Measurements from ENCODE around the gene ZXDC.

DNA sequence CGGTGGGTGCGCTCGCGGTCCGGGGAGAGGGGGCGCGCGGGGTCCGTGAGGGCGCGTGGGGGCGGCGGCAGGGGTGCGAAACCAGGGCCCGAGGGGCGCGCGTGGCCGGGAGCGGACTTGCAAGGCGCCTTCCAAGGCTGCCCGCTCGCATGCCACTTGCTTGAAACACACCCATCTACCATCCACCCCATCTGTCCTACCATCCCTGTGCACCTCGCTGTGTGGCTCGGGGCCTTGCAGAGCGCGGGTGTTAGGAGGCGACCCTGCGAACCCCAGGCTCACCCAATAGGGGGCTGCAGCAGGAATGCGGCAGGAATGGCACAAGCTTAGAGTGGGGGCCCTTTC is 80.7 kb downstream of the ZXDC start:
- TF ChIP-seq, protein P1, sequence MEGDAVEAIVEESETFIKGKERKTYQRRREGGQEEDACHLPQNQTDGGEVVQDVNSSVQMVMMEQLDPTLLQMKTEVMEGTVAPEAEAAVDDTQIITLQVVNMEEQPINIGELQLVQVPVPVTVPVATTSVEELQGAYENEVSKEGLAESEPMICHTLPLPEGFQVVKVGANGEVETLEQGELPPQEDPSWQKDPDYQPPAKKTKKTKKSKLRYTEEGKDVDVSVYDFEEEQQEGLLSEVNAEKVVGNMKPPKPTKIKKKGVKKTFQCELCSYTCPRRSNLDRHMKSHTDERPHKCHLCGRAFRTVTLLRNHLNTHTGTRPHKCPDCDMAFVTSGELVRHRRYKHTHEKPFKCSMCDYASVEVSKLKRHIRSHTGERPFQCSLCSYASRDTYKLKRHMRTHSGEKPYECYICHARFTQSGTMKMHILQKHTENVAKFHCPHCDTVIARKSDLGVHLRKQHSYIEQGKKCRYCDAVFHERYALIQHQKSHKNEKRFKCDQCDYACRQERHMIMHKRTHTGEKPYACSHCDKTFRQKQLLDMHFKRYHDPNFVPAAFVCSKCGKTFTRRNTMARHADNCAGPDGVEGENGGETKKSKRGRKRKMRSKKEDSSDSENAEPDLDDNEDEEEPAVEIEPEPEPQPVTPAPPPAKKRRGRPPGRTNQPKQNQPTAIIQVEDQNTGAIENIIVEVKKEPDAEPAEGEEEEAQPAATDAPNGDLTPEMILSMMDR (IDR thresholded peaks at IDR 0.05): no peak
- TF ChIP-seq EP300 (IDR thresholded peaks at IDR 0.05): no peak

Measured in suprapubic skin (tissue), 3 donors.